WTC11 (cell line): ENCODE measurements around the gene STXBP6. TPM values are rescaled to one million over a fixed set of nuclear protein-coding genes. Genes with fewer than 3 reads are reported as not detected.

ENCODE experiments used
- ATAC-seq: fragments of 200-7000 bp; cut with Tn5 transposase; 2 replicates; pipeline ENCODE4 v1.10.0; 2021; ENCODE audit warnings: mild to moderate bottlenecking, moderate library complexity
- CTCF ChIA-PET: fragments of 300-600 bp; sonication (Branson Sonifier 250); formaldehyde crosslinking; loops from one replicate; lab custom pipeline; 2021; ENCODE audit warnings: antibody characterized with exemption; lab: Charles Lee
- POLR2A ChIA-PET: fragments of 350-600 bp; sonication (Branson Sonifier 250); formaldehyde crosslinking; loops from one replicate; lab custom pipeline; 2021; ENCODE audit warnings: antibody characterized with exemption; lab: Charles Lee
- DNase-seq: peaks from one replicate; pipeline ENCODE4 v3.0.0; 2021; ENCODE audit warnings: low spot score
- H3K27ac Mint-ChIP-seq: 2 replicates; pipeline ENCODE4 v1.8.0; 2021; ENCODE audit warnings: mixed read lengths
- H3K27me3 Mint-ChIP-seq: 2 replicates; pipeline ENCODE4 v1.8.0; 2021; ENCODE audit warnings: low read depth, mild to moderate bottlenecking, moderate library complexity, mixed read lengths
- H3K36me3 Mint-ChIP-seq: 2 replicates; pipeline ENCODE4 v1.8.0; 2021; ENCODE audit warnings: mixed read lengths
- H3K4me1 Mint-ChIP-seq: 2 replicates; pipeline ENCODE4 v1.8.0; 2022; ENCODE audit warnings: mixed read lengths
- H3K4me3 Mint-ChIP-seq: 2 replicates; pipeline ENCODE4 v1.8.0; 2021; ENCODE audit warnings: mild to moderate bottlenecking, moderate library complexity, mixed read lengths
- H3K9me3 Mint-ChIP-seq: 2 replicates; pipeline ENCODE4 v1.8.0; 2021; ENCODE audit warnings: mixed read lengths
- AFF4 ChIP-seq: sonication (generic); formaldehyde crosslinking; IDR thresholded peaks from 2 replicates; pipeline ENCODE4 v1.8.1; 2023; ENCODE audit warnings: mild to moderate bottlenecking, missing genetic modification reagents, borderline replicate concordance
- CTCF ChIP-seq: fragments of 200-600 bp; IDR thresholded peaks from 2 replicates; pipeline ENCODE4 v1.8.0; 2022; ENCODE audit warnings: antibody characterized with exemption
- ERG ChIP-seq: fragments of 250-450 bp; sonication (Bioruptor Pico); IDR thresholded peaks from 2 replicates; pipeline ENCODE4 v1.8.0; 2021; ENCODE audit warnings: mild to moderate bottlenecking
- FOXJ3 ChIP-seq: sonication (generic); formaldehyde crosslinking; IDR thresholded peaks from 2 replicates; pipeline ENCODE4 v1.9.0; 2021; ENCODE audit warnings: missing genetic modification reagents, mild to moderate bottlenecking, borderline replicate concordance
- FOXK1 ChIP-seq: sonication (generic); formaldehyde crosslinking; IDR thresholded peaks from 2 replicates; pipeline ENCODE4 v1.8.0; 2022; ENCODE audit warnings: mild to moderate bottlenecking, moderate library complexity, missing genetic modification reagents
- GTF2I ChIP-seq: fragments of 250-450 bp; sonication (Bioruptor Pico); conservative IDR thresholded peaks from 2 replicates; pipeline ENCODE4 v1.4.0; 2021; ENCODE audit warnings: mild to moderate bottlenecking
- HMGA2 ChIP-seq: fragments of 250-450 bp; sonication (Bioruptor Pico); IDR thresholded peaks from 2 replicates; pipeline ENCODE4 v1.4.0; 2021; ENCODE audit warnings: mild to moderate bottlenecking, moderate library complexity
- HMGXB4 ChIP-seq: sonication (generic); formaldehyde crosslinking; IDR thresholded peaks from 2 replicates; pipeline ENCODE4 v1.8.1; 2023; ENCODE audit warnings: mild to moderate bottlenecking, moderate library complexity, missing genetic modification reagents
- NFYB ChIP-seq: sonication (generic); formaldehyde crosslinking; conservative IDR thresholded peaks from 2 replicates; pipeline ENCODE4 v1.8.0; 2022; ENCODE audit warnings: low read depth, missing genetic modification reagents
- RELA ChIP-seq: sonication (generic); formaldehyde crosslinking; IDR thresholded peaks from 2 replicates; pipeline ENCODE4 v1.8.1; 2022; ENCODE audit warnings: missing genetic modification reagents, mild to moderate bottlenecking, borderline replicate concordance
- ZBTB21 ChIP-seq: sonication (generic); formaldehyde crosslinking; IDR thresholded peaks from 2 replicates; pipeline ENCODE4 v1.8.1; 2023; ENCODE audit warnings: mild to moderate bottlenecking, missing genetic modification reagents, borderline replicate concordance
- ZNF281 ChIP-seq: sonication (generic); formaldehyde crosslinking; IDR thresholded peaks from 2 replicates; pipeline ENCODE4 v1.8.0; 2023; ENCODE audit warnings: mild to moderate bottlenecking, missing genetic modification reagents
- ZNF317 ChIP-seq: sonication (generic); formaldehyde crosslinking; IDR thresholded peaks from 2 replicates; pipeline ENCODE4 v1.8.1; 2023; ENCODE audit warnings: low read depth, mild to moderate bottlenecking, moderate library complexity, missing genetic modification reagents, borderline replicate concordance
- ZNF532 ChIP-seq: fragments of 250-450 bp; sonication (Bioruptor Pico); IDR thresholded peaks from 2 replicates; pipeline ENCODE4 v1.9.0; 2021; ENCODE audit warnings: mild to moderate bottlenecking, borderline replicate concordance
- total RNA-seq: library from RNA; stranded (reverse); gene quantifications from 3 replicates; pipeline ENCODE4 v1.2.3, GENCODE V29; 2021

STXBP6 gene
- total RNA-seq, 1 experiment from 2014 or later: 4.2 TPM

GRCh38 chr14:25089496-25089895 lies 39.5 kb upstream of the STXBP6 start:
- no peaks in the 10 kb centered on the region for H3K36me3 Mint-ChIP-seq
- no peak for TF ChIP-seq HMGA2
- no peak for TF ChIP-seq FOXJ3 (CRISPR knock-in tag)
- no peak for TF ChIP-seq ZNF281
- H3K27me3 Mint-ChIP-seq: no peaks in the 10 kb centered on the region
- H3K27ac Mint-ChIP-seq: no peak overlapping the region
- DNase-seq: no peak
- CTCF ChIA-PET: no interaction called here
- POLR2A ChIA-PET: no interaction called here
- ATAC-seq: no peak
- H3K4me3 Mint-ChIP-seq: no peak overlapping the region
- H3K9me3 Mint-ChIP-seq: no peaks in the 10 kb centered on the region
- H3K4me1 Mint-ChIP-seq: peaks cover 35% of the 10 kb centered on the region

GRCh38 chr14:25086821-25087396 lies 37.0 kb upstream of the STXBP6 start:
- peaks cover 21% of the 10 kb centered on the region for H3K4me1 Mint-ChIP-seq
- no peak overlapping the region for H3K4me3 Mint-ChIP-seq
- no peaks in the 10 kb centered on the region; the same call in 1 of the 2 replicates for H3K27me3 Mint-ChIP-seq
- H3K9me3 Mint-ChIP-seq: no peaks in the 10 kb centered on the region
- no peak for ATAC-seq
- no peak for DNase-seq
- ChIA-PET POLR2A (no interaction called here), CTCF (interaction anchor here (1.1 kb wide), 1 partner anchor 281 kb away, joined by 4 read pairs; no protein-coding TSS in a partner anchor)
- no peak overlapping the region for H3K27ac Mint-ChIP-seq
- H3K36me3 Mint-ChIP-seq: no peaks in the 10 kb centered on the region
- no peak for TF ChIP-seq ERG (CRISPR knock-in tag)
- no peak for TF ChIP-seq FOXK1 (CRISPR knock-in tag)
- no peak for TF ChIP-seq ZNF317
- TF ChIP-seq RELA (CRISPR knock-in tag): no peak
- no peak for TF ChIP-seq HMGXB4 (CRISPR knock-in tag)
- no peak for TF ChIP-seq GTF2I (CRISPR knock-in tag)
- TF ChIP-seq NFYB (CRISPR knock-in tag): no peak
- TF ChIP-seq ZBTB21 (CRISPR knock-in tag): no peak
- TF ChIP-seq AFF4 (CRISPR knock-in tag): no peak
- no peak for TF ChIP-seq ZNF532 (CRISPR knock-in tag)
- TF ChIP-seq CTCF: no peak
